NCI-H226 (cell line): Measurements from ENCODE around the gene SETD5.
"Not testable (repeated sequence)": the region's sequence is repeated elsewhere in the genome, so short reads cannot be mapped to it uniquely, and the experiment has no call there.

Source experiments
- DNase-seq: peaks from one replicate; pipeline ENCODE4 v3.0.0-alpha.2; 2015

SETD5 gene

GRCh38 chr3:9468460-9468859 lies 71.0 kb downstream of the SETD5 start:
- DNase-seq = no peak

GRCh38 chr3:9469986-9470385 lies 72.6 kb downstream of the SETD5 start:
- DNase-seq = no peak

GRCh38 chr3:9473496-9474065 lies 76.2 kb downstream of the SETD5 start:
- no peak for DNase-seq

- no peak for DNase-seq
These were observed 77.1 kb downstream of the SETD5 start for GRCh38 chr3:9474482-9474881.

- DNase-seq = no peak
These were observed 79.5 kb downstream of the SETD5 start for GRCh38 chr3:9476935-9477334.

- no peak for DNase-seq
These were observed 82.8 kb downstream of the SETD5 start for GRCh38 chr3:9480265-9480664.

- no peak for DNase-seq
These were observed 87.8 kb downstream of the SETD5 start for GRCh38 chr3:9485248-9485647.

- DNase-seq = no peak
These were observed 94.1 kb downstream of the SETD5 start for GRCh38 chr3:9491506-9491905.

GRCh38 chr3:9494036-9494435 lies 96.6 kb downstream of the SETD5 start:
- not testable (repeated sequence) for DNase-seq

GRCh38 chr3:9496893-9497292 lies 99.5 kb downstream of the SETD5 start:
- no peak for DNase-seq

- DNase-seq = peak; percentile 18
These were observed 100.6 kb downstream of the SETD5 start for GRCh38 chr3:9497821-9498565.

- DNase-seq = no peak
These were observed 101.4 kb downstream of the SETD5 start for GRCh38 chr3:9498781-9499180.

- no peak for DNase-seq
These were observed 102.2 kb downstream of the SETD5 start for GRCh38 chr3:9499455-9500107.

- DNase-seq = peak; percentile 61
These were observed 103.0 kb downstream of the SETD5 start for GRCh38 chr3:9500108-9501050.

GRCh38 chr3:9501226-9501625 lies 103.8 kb downstream of the SETD5 start:
- DNase-seq = no peak

- peak; percentile 55 for DNase-seq
These were observed 105.9 kb downstream of the SETD5 start for GRCh38 chr3:9503283-9503682.

- DNase-seq = no peak
These were observed 110.5 kb downstream of the SETD5 start for GRCh38 chr3:9507586-9508578.

GRCh38 chr3:9508781-9509180 lies 111.4 kb downstream of the SETD5 start:
- DNase-seq = no peak

- no peak for DNase-seq
These were observed 115.1 kb downstream of the SETD5 start for GRCh38 chr3:9512456-9513045.

GRCh38 chr3:9514306-9514705 lies 116.9 kb downstream of the SETD5 start:
- DNase-seq = no peak

- DNase-seq = no peak
These were observed 117.5 kb downstream of the SETD5 start for GRCh38 chr3:9514956-9515355.
